HG03521 (cell line): Measurements from ENCODE around the gene C2orf72.
"Not testable (repeated sequence)": the region's sequence is repeated elsewhere in the genome, so short reads cannot be mapped to it uniquely, and the experiment has no call there.

ENCODE experiments used
- ATAC-seq: cut with Tn5 transposase; IDR thresholded peaks from one replicate; pipeline ENCODE4 v1.9.1; 2021; ENCODE audit warnings: mild to moderate bottlenecking, moderate library complexity; ENCODE audit not compliant: unreplicated experiment

The C2orf72 gene

DNA sequence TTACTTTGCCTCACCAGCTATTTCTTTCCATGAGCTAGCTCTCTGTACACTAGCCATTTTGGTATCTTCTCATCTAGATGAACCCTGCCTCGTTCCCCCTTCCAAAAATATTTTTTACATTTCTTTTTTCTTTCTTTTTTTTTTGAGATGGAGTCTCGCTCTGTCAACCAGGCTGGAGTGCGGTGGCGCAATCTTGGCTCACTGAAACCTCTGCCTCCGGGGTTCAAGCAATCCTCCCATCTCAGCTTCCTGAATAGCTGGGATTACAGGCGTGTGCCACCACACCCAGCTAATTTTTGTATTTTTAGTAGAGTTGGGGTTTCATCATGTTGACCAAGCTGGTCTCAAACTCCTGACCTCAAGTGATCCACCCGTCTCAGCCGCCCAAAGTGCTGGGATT, 30.2 kb downstream of the C2orf72 start:
- not testable (repeated sequence) for ATAC-seq

DNA sequence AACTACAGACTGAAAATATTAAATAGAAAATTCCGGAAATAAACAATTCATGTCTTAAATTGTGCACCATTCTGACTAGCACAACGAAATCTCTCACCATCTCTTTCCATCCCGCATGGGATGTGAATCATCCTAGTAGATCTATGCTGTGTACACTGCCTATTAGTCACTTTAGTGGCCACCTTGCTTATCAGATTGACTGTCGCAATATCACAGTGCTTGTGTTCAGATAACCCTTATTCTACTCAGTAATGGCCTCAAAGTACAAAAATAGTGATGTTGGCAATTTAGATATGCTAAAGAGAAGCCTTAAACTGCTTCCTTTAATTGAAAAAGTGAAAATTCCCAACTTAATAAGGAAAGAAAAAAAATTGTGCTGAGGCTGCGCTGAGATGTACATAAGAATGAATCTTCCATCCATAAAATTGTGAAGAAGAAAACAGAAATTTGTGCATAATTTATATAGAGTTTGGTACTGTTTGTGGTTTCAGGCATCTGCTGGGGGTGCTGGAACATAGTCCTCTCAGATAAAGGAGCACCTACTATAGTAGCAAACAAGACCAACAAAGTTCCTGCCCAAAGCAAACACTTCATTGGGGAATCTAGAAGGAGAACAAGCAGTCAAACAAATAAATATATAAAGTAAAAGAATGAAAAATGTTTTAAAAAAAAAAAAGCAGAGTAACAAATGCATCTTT, 31.4 kb downstream of the C2orf72 start:
- ATAC-seq: no peak

DNA sequence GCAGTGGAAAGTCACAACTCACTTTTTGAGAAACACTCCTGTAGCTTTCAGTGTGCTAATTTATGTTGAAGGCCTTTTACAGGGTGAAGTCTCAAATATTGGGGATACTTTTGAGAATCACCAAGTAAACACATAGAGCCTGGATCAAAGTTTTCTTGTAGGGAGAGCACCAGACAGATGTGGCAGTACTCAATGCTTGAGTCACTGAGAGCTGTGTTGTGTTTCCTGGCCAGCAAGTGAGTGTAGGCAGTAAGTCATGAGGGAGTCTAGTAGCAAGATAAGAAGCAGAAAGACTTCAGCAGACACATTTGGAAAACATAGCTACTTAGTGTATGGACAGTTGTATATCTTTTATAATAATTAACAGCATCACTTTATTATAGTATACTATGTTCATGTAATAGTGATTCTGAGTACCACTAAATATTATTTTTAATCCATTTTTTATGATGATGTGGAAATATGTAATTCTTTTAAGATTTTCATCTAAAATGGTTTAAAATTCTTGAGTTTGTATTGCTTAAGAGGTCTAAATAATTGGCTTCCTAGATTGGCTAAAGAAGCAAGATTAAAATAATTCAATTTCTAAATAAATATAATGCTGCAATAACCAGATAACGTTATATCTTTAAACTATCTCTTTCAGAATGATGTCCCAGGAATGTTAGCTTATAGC, 32.2 kb downstream of the C2orf72 start:
- no peak for ATAC-seq

DNA sequence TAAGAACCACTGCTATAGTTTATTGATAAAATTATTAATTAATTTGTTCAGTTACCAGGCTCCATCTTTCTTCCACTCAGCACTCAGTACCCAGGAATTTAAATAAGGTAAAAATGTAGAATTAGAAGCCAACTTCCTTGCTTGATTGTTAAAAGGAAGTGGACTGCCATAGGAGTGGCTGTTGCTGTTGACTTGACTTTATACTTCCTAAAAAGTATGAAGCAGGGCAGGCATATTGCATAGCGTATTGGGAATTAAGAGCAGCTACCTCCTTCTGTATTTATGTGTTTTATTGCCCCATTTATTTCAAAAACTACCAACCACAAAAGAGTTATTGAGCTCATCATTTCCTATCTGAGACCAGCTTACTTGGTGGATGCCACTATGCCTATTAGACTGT, 47.2 kb downstream of the C2orf72 start:
- ATAC-seq: no peak

DNA sequence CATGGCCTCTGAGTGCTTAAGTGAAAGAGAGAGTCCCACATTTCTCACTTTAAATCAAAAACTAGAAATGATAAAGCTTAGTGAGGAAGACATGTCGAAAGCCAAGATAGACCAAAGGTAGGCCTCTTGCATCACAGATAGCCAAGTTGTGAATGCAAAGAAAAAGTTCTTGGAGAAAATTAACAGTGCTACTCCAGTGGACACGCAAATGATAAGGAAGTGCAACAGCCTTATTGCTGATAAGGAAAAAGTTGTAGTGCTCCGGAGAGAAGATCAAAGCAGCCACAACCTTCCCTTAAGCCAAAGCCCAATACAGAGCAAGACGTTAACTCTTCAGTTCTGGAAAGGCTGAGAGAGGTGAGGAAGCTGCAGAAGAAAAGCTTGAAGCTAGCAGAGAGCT, 51.4 kb downstream of the C2orf72 start:
- ATAC-seq: no peak

DNA sequence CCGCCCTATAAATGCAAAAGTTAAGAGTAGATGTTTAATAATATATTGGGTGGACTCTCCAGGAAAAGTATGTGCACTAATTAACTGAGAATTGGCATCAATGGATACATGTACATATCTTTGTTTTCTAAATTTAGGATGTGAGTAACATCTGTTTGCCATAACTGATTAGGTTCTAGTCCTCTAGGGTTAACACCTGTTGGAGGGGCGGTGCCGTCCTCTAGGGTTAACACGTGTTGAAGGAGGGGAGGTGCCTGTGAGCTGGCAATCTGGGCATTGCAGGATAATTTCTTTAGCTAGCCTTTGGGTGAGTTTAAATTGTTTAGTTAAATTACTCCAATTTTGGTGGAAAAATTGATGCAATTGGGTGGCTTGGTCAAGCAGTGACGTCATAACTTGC, 56.6 kb downstream of the C2orf72 start:
- ATAC-seq: no peak

DNA sequence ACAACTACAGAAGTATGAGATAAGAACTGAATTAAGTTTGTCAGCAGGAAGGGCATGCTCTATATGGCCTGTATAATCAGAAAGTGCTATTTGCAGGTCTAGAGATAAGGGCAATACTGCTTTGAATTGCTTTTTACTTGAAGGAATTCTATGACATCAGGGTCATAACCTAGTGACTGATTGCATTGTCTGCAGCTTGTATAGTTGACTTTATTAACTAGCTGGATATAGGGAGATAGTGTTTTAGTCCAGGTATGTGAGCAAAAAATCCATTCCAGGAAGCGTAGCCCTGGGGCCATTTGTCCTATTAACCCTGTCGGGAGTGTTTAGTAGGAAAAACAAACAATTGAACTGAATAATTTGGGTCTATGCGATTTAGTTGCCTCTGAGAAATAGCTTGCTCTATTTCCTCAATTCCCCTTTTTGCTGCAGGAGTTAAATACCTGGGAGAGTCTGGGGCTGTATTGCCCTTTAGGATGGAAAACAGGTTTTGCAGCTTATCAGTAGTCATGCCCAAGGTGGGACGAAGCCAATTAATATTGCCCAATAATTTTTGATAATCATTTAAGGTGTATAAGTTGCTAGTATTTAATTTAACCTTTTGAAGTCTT, 57.5 kb downstream of the C2orf72 start:
- ATAC-seq: no peak
